ENCODE results near the gene NEMP2. TPM values are rescaled to one million over a fixed set of nuclear protein-coding genes. Genes with fewer than 3 reads are reported as not detected.
"Not testable (repeated sequence)": the region's sequence is repeated elsewhere in the genome, so short reads cannot be mapped to it uniquely, and the experiment has no call there.

The NEMP2 gene
- polyA plus RNA-seq, 4 donors: 11.9 to 14.9 (median 14.2) TPM

GRCh38 chr2:190499273-190499672, 35.2 kb downstream of the NEMP2 start:
- DNase-seq (ENCODE audit: low read depth in 4 of 4, low spot score in 2 of 4): no peak

DNA sequence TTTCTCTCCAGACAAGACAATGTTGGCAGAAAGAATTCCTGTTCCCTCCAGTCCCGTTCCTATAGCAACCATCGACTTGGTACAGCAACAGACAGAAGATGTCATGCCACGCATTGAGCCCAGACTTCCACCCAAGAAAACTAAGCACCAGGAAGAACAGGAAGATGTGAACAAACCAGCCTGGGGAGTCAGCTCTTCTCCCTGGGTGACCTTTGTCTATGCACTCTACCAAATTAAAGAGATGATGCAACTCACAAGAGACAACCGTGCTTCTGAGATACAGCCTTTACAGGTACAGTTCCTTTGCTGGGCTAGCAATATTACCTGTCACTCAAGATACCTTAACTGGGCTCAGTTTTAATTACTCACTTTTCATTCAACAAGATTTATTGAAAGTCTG, 37.1 kb downstream of the NEMP2 start:
- no peak for DNase-seq (ENCODE audit: low read depth in 4 of 4, low spot score in 2 of 4)

- DNase-seq (ENCODE audit: low read depth in 4 of 4, low spot score in 2 of 4): not testable (repeated sequence)
Measured at GRCh38 chr2:190494600-190495227, 39.8 kb downstream of the NEMP2 start.

DNA sequence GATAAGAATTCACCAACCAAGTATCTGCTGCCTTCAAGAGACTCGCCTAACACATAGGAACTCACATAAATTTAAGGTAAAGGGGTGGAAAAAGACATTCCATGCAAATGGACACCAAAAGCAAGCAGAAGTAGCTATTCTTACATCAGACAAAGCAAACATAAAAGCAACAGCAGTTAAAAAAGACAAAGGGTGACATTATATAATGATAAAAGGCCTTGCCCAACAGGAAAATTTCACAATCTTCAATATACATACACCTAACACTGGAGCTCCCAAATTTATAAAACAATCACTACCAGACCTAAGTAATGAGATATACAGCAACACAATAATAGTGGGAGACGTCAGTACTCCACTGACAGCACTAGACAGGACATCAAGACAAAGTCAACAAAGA, 41.4 kb downstream of the NEMP2 start:
- no peak for DNase-seq (ENCODE audit: low read depth in 4 of 4, low spot score in 2 of 4)

DNA sequence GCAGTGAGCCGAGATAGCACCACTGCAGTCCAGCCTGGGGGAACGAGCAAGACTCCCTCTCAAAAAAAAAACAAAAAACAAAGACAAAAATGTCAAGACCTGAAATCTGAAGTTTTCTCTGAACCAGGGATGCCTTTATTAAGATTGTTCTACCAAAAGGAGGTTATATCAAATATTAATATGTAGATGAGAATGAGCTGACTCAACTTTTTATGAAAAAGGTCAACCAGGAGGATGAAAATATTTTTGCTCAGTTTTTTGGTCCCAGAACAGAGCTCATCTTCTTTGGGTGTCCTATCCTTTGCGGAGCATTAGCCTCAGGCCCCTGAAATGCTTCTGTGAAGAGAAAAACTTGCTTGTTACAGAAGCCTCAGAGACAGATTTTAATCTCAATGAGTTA, 44.0 kb downstream of the NEMP2 start:
- no peak for DNase-seq (ENCODE audit: low read depth in 4 of 4, low spot score in 2 of 4)

- DNase-seq (ENCODE audit: low read depth in 4 of 4, low spot score in 2 of 4): no peak
Measured at GRCh38 chr2:190489475-190489874, 45.0 kb downstream of the NEMP2 start.

DNA sequence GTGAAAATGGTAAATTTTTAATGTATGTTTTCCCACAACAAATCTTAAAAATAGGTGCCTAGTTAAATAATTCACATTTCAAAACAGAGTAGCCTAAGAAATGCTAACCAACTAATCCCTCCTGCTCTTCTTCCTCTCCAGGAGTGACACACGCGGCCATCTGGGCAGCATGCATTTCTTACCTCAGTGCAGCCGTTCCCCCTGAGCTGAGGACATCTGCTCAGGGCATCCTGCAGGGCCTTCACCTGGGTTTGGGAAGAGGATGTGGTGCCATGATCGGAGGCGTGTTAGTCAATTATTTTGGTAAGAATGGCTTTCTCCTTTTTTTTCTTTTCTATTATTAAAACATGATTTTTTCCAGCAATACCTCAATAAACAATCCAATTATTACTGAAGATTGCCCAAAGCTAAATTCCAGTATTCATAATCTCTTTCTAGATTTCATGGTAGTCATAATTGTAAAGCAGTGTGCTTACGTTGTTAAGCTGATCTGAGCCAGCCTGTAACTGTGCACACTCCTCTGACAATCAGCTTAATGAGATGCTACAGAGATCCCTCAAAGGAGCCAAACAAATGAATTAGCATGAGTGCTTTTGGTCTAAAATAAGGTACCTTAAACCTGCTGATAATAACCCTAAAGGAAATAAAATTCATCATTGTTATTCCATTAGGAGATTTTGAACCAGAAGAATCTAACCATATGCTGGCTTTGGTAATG, 45.8 kb downstream of the NEMP2 start:
- no peak for DNase-seq (ENCODE audit: low read depth in 4 of 4, low spot score in 2 of 4)

DNA sequence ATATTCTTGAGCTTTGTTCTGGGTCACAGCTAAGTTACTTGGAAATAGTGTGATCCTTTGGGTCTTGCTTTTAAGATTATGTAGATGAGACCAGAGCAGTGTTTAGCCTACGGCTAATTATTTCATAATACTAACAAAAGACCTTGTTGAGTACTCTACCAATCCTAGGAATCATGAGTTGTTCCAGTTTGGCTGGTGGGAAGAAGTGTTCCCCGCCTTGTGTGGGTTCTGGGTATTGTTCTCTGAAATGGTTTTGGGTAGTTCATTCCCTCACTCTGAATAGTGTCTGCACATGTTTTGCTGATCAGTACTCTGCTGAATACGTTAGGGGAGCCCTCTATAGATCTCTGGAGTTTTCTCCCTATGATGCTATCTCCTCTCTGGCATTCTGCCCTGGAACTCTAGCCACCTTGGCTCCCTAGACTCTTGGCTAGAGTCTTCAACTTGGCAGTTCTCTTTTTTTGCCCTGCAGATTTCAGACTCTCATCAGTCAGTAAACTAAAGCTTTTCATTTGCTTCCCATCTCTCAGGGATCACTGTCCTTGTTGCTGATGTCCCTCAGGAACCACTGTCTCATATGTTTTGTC, 48.4 kb downstream of the NEMP2 start:
- DNase-seq (ENCODE audit: low read depth in 4 of 4, low spot score in 2 of 4): no peak

GRCh38 chr2:190482451-190482850, 52.1 kb downstream of the NEMP2 start:
- DNase-seq (ENCODE audit: low read depth in 4 of 4, low spot score in 2 of 4): no peak

DNA sequence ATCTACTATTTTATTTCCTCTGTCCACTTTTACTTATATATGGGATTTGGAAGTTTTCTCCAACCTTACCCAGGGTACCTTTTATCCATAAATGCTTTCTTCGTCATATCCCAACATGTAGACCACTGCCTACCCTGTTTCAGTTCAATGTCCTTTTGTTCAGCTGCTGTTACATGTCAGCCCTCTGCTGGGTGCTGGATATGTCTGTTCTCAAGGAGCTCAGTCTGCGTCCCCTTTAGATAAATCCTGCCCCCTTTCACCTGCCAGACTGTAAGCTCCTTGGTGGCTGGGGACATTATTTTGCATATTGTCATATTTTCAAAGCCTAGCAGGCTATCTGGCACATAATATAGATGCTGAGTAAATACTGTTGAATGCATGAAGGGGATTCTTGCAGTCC, 53.2 kb downstream of the NEMP2 start:
- no peak for DNase-seq (ENCODE audit: low read depth in 4 of 4, low spot score in 2 of 4)

DNA sequence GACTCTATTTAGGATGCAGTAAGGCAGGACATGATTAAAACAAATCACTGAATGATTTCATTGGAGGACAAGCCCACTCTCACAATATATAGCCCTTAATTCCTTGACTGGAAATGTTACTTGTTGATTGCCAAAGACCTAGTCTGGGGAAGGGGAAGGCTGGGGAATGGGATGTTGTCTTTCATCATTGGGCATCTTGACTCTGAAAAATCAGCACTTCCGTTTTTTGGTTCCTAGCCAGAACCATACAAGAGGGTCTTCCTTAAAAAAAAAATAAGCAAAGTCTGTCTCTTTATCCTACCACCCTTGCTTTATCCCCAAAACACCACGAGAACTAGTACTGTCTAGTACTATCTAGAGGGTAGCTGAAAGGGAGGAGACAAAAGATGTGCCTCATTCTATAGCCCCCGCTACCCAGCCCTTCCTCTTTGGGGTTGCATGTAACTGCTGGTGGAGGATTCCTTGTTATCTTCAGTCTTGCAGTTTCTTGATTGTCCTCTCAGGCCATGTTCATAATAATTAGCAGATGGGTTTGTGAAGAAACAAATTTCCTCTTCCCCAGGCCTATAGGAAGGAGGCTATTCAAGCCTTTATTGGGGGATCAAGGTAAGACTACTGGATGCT, 55.8 kb downstream of the NEMP2 start:
- DNase-seq (ENCODE audit: low read depth in 4 of 4, low spot score in 2 of 4): no peak

DNA sequence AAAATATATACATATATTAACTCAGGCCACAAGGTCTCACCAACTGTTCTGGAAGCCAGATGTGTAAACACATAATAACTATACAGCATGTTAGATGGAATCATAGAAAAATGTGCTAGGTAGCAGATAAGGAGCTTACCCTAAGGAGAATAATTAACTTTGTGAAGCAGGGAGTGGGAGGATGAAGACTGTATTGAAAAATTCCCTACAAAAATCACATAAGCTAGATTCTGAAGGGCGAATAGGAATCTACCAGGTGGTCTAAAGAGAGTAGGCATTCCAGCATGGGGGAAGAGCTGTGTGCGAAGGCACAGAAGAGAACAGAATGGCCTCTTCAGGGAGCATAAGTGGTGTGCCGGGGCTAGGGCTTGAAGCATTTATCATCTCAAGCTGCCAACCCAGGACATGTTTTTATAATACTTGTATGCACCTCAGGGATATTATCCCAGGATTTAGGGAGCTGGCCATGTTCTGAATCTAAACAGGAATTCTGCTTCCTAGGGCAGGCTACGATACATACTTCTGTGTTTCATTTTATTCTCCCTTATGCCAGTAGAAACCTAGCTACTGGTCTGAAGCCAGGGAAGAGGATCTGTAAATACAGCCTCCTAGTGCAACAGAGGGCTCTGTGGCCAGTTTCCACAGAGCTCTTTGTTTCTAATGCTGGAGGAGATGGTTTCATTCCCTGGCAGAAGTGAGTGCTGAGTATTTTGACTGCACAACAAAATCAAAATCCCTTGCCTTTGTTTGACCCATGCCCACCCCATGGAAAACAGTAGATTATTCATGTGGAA, 56.7 kb downstream of the NEMP2 start:
- DNase-seq (ENCODE audit: low read depth in 4 of 4, low spot score in 2 of 4): no peak

DNA sequence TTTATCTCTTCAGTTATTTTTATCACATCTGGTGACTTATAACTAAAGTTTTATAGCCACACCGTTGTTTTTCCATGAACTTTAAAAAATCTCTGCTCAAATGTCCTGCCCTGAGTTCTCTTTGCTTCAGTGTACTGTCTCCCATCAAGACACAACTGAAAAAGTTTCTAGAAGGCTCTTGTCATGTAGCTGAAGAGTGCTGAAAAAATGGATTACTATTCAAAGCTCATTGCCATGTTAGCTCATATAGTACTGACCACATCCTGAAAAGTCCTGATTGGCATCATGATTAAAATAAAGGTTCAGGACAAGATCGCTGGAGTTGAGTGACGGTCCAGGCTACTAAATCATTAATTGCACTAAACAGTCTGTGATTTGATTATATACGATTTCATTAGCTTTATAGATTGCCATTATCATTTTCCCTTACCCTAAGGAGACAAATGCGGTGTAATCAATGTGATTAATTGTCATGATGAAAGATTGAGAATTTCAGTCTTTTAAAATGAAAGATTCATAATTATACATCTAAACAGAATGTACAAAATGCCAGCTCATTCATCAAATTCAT, 64.2 kb downstream of the NEMP2 start:
- DNase-seq (ENCODE audit: low read depth in 4 of 4, low spot score in 2 of 4): no peak

DNA sequence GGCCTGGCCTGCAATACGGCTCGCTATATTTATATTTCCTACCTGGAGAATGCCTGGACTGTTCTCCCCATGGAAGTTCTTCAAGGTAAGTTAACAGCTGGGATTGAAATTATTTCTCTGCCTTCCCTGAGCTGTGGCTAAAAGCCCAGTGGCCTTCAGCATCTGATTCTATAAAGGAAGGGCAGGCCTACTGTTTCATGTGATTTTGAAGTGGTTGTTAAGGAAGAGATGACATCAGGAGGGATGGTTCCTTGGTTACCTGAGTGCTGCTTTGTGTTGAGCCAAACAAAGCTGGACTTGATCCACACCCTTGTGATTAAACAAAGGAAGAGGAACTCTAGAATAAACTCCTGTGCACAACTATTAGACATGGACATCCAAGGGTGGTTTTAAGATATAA, 64.8 kb downstream of the NEMP2 start:
- DNase-seq (ENCODE audit: low read depth in 4 of 4, low spot score in 2 of 4): no peak

GRCh38 chr2:190468814-190469569, 65.5 kb downstream of the NEMP2 start:
- peak in 3 of 4 donors; percentile 53 to 55 (median 54) for DNase-seq (ENCODE audit: low read depth in 4 of 4, low spot score in 2 of 4)

- not testable (repeated sequence) for DNase-seq (ENCODE audit: low read depth in 4 of 4, low spot score in 2 of 4)
Measured at GRCh38 chr2:190468354-190468753, 66.2 kb downstream of the NEMP2 start.

- DNase-seq (ENCODE audit: low read depth in 4 of 4, low spot score in 2 of 4): peak in 3 of 4 donors; percentile 37 to 52 (median 51)
Measured at GRCh38 chr2:190467575-190468083, 66.9 kb downstream of the NEMP2 start.

DNA sequence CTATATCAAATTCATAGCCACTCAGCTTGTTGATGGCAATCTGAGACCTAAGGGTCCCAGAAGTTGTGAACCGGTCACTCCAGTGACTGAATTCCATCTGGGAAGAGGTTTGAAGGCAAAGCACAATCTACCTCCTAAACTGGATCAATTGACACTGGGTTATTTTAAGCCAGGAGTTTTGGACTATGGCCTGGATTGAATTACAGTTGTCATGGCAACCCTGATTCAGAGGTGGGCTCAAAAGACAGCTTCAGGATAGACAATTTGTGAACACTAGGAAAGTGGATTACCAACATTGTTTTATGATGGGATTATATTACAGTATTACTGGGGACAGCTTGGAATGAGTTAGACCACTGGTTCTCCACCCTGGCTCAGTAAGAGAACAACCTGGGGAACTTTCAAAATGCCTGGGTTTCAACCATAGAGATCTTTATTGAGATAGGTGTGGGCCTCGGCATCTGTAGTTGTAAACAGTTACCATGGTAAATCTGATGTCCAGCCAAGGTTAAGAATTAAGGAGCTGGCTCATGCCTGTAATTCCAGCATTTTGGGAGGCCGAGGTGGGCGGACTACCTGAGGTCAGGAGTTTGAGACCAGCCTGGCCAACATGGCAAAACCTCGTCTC, 67.6 kb downstream of the NEMP2 start:
- no peak for DNase-seq (ENCODE audit: low read depth in 4 of 4, low spot score in 2 of 4)

GRCh38 chr2:190465060-190465459, 69.5 kb downstream of the NEMP2 start:
- no peak for DNase-seq (ENCODE audit: low read depth in 4 of 4, low spot score in 2 of 4)
